NCI-H146 (cell line): ENCODE results near the gene ARFGAP1.

Experiments
- DNase-seq: peaks from one replicate; lab custom pipeline; 2025; lab: John Stamatoyannopoulos, UW

ARFGAP1 gene

DNA sequence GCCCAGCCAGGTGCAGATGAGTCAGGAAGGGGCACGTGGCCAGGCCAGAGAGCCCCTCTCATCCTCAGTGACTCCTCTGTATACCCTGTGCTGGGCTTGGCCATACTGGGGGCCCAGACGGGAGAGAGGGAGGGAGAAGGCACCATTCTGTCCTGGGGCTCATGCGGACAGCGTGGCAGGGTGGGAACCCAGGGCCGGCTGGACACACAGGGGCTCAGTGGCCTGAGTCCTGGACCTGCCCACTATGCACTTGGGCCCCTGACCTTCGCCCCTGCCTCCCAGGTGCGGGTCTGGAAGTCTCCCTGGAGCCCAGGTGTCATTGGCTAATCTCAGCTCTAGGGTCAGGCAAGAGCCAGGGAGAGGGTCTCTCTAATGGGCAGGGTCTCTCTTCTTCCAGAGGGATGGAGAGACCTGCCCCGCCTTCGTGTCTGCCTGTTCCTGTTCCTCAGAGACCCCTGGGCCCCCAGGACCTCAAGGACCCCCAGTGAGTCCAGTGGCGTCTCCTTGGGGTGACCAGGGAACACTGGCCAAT is 48.1 kb downstream of the ARFGAP1 start:
- no peak for DNase-seq

DNA sequence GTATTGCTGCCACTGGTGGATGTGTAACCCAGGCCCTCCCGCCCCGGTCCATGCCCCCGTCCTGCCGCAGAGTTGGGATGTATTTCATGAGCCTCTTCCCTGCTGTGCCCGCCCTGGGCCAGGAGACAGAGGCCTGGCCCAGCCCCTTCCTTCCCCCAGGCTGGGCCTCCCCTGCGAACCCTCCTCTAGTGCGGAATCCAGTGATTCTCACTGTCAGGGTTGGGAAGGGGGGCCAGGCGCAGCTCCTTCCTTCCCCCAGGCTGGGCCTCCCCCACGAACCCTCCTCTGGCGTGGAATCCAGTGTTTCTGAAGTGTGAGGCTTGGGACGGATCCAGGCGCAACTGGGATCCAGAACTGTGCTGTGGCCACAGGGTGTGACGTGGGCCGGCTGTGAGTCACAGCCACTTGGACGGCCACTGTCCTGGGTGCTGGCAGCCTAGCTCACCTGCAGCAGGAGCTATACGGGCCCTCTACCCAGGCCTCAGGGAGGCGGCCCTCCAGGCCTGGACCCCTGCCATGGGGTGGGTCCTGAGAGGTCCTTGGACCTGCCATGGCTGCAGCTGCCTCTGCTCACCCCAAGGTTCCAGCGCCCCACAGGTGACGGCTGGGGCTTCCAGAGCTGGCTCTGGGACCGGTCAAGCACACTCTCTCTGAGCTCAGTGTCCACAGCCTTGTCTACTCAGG is 48.7 kb downstream of the ARFGAP1 start:
- no peak for DNase-seq

GRCh38 chr20:63322146-63322932 is 49.7 kb downstream of the ARFGAP1 start:
- peak; percentile 34 for DNase-seq

GRCh38 chr20:63322933-63323273 is 50.3 kb downstream of the ARFGAP1 start:
- DNase-seq = no peak

DNA sequence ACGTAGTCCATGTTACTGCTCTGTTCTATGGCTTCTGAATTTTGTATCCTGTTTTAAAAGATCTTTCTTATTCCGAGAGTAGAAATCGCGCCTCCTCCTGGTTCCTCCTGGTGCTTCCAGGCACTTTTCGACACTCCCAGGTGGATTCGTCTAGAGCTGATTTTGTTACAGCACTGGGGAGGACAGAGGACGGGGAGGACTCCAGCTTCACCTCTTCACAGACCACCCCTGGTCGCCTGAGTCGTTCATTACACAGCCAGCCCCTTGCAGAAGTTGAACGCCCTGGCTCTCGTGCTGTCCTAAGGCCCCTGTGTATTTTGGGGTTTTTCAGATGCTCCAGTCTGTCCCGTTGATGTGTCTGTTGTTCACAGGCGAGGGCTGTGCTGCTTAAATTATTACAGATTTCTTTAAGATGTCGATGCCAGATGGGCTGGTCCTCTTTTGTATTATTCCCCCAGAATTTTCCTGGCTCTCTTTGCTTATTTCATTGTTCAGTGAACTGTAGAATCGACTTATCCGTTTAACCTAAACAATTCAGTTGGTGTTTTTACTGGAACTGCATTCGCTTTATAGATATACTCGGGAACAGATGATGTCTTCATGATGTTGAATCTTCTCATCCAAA is 50.9 kb downstream of the ARFGAP1 start:
- no peak for DNase-seq

DNA sequence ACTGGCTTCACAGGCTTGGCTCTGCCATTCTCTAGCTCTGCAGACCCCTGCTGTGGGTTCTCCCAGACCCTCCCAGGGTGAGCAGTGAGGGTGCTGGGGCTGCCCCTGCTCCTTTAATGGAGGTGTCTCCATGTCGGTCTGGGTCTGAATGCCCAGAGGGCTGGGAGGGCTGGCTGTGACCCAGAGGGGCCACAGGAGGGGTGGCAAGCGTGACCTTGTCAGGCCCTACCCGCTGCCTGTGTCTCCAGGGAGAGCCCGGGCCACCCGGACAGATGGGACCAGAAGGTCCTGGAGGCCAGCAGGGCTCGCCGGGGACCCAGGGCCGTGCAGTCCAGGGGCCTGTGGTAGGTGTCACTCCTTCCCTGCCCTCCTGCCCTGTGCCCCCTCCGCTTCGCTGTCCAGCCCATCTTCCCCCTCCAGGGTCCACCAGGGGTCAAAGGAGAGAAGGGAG is 52.4 kb downstream of the ARFGAP1 start:
- DNase-seq = no peak

GRCh38 chr20:63325554-63326313 is 53.1 kb downstream of the ARFGAP1 start:
- DNase-seq = no peak

DNA sequence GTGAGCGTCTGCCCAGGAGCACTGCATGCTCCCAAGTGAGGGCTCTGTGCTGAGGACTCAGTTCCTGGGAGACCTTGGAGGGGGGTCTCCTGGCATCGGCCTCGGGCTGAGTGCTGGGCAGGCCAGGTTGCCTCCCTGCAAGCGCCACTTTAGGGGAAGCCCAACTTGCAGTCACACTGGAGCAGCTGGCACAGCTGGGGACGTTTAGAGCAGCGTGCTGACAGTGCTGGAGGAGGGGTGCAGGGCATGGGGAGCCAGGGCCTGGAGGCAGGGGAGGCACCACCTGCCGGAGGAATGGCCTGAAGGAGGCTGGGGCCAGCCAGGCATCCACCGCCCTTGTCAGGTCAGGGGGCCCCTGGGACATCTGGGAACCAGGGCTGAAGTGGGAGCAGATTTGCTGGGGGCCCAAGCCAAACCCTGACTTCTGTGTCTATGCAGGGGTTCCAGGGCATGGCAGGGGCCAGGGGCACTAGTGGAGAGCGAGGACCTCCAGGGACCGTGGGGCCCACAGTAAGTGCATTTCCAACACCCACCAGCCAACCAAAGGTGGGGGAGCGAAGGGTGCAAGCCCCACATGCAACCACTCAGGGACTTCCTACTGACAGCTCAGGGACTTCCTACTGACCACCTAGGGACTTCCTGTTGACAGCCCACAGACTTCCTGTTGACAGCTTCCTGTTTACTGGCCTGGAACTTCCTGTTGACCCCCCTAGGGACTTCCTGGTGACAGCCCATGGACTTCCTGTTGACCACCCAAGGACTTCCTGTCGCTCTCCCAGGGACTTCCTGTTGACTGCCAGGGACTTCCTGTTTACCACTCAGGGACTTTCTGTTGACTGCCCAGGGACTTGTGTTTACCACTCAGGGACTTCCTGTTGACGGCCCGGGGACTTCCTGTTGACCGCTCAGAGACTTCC is 54.0 kb downstream of the ARFGAP1 start:
- DNase-seq = no peak

GRCh38 chr20:63327231-63327745 is 54.7 kb downstream of the ARFGAP1 start:
- no peak for DNase-seq

DNA sequence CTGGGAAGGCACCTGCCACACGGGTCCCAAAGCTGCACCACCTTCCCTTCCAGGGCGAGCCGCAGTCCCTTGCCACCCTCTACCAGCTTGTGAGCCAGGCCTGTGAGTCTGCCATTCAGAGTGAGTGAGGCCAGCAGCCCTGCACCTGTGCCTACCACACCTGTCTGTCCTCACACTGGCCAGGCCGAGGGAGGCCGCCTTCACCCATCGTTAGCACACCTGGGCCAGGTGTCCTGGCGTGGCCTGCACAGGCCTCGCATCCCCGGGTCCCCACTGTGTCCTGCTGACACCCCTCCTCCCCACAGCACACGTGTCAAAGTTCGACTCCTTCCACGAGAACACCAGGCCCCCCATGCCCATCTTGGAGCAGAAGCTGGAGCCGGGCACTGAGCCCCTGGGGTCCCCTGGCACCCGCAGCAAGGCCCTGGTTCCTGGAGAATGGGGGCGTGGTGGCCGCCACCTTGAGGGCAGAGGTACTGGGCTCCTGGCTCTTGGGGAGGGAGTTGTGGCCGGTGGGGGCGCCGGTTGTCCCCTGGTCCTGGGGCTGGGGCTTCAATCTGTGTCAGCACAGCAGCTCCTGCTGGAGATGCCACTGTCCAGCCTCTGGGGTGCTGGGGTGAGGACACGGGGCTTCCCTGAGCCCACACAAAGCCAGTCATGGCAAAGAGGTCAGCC is 55.5 kb downstream of the ARFGAP1 start:
- no peak for DNase-seq

DNA sequence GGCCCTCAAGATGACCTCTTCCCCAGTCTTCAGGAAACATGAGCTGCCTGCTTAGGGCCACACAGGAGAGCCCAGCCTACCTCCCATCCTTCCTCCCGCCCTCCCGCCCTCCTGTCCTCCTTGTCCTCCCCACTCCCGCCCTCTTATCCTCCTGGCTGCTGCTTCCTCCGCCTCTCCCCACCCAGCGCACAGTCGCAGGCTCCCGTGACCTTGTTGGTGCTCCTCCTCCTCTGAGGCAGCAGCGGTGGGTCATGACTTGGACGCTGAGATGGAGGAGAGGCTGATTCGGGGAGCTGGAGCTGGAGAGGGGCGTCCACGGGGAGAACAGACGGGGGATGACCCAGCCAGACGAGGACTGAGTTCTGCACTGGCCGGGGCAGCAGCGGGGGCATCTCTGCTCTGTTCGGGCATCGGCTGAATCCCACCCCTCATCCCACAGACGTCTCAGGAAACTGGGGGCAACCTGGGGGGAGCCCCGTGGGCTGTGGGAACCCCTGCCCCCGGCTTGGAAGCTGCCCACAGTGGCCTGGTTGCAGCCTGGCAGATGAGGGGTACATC is 56.2 kb downstream of the ARFGAP1 start:
- DNase-seq = no peak

GRCh38 chr20:63329331-63330083 is 56.9 kb downstream of the ARFGAP1 start:
- DNase-seq = no peak

GRCh38 chr20:63330084-63330760 is 57.6 kb downstream of the ARFGAP1 start:
- DNase-seq = no peak

- DNase-seq = no peak
Measured at GRCh38 chr20:63330940-63331339, 58.3 kb downstream of the ARFGAP1 start.

- DNase-seq = no peak
Measured at GRCh38 chr20:63331741-63332400, 59.3 kb downstream of the ARFGAP1 start.

- no peak for DNase-seq
Measured at GRCh38 chr20:63332488-63333240, 60.1 kb downstream of the ARFGAP1 start.

DNA sequence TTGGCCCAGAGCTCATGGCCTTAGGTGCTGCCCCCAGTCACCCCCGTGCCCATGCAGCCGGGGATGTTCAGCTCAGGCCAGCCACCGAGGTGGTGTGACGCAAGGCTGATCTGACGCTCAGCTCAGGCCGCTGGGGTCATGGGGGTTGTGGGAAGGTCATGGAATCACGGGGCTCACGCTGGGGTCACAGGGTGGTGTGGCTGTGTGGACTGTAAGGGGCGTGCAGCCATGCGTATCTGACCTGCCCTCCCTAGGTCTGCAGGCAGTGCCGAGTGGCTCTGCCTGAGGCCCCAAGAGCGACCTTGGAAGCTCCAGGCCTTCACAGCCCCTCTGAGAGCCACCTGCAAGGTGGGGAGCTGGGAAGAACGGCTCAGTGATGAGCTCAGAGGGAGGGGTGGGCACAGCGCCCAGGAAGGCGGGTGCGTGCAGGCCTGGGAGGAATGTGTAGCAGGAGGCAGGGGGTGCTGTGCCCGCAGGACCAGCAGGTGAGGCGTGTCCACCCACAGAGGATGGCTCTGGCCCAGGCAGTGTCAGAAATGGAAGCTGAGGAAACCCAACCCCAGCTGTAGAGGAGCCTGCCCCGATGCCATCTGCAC is 60.7 kb downstream of the ARFGAP1 start:
- no peak for DNase-seq
